CD4-positive, alpha-beta T cell (primary cell): ENCODE results near the gene HECW1. TPM values are rescaled to one million over a fixed set of nuclear protein-coding genes. Genes with fewer than 3 reads are reported as not detected.

Source experiments
- ATAC-seq: fragments of 200-7000 bp; cut with Tn5 transposase; one replicate; pipeline ENCODE4 v1.10.0; 2022; ENCODE audit warnings: mild to moderate bottlenecking; ENCODE audit not compliant: poor library complexity
- CTCF ChIA-PET: fragments of 350-600 bp; sonication (Branson Sonifier 250); formaldehyde crosslinking; loops from one replicate; lab custom pipeline; 2021; ENCODE audit warnings: antibody characterized with exemption, inconsistent platforms; lab: Charles Lee
- POLR2A ChIA-PET: fragments of 350-600 bp; sonication (Branson Sonifier 250); formaldehyde crosslinking; loops from one replicate; lab custom pipeline; 2021; ENCODE audit warnings: antibody characterized with exemption, inconsistent platforms; lab: Charles Lee
- DNase-seq, 14 experiments: peaks; one replicate each; pipeline ENCODE4 v3.0.0-alpha.2; 2013 to 2020; ENCODE audit warnings: mixed read lengths in 2 of 14
- H3K27ac ChIP-seq, 2 donors: one replicate each; pipeline versions ENCODE4 v1.5.1 to v1.7.0; 2013; ENCODE audit warnings: low read length in 2 of 2, low read depth in 1 of 2, mild to moderate bottlenecking in 1 of 2
- H3K27me3 ChIP-seq, 2 experiments: 1 replicate in 1 of 2; 2 replicates in 1 of 2; pipeline versions ENCODE4 v1.6.1 to v1.7.0; 2013; ENCODE audit warnings: low read length in 2 of 2, control low read depth in 1 of 2, mild to moderate bottlenecking in 1 of 2, moderate library complexity in 1 of 2; ENCODE audit not compliant: insufficient read depth in 2 of 2, control insufficient read depth in 1 of 2
- H3K36me3 ChIP-seq: one replicate; pipeline ENCODE4 v1.6.1; 2013; ENCODE audit warnings: low read length, control low read depth; ENCODE audit not compliant: insufficient read depth
- H3K4me1 ChIP-seq: one replicate; pipeline ENCODE4 v1.6.1; 2013; ENCODE audit warnings: low read length, control low read depth; ENCODE audit not compliant: insufficient read depth
- H3K4me3 ChIP-seq: one replicate; pipeline ENCODE4 v1.5.1; 2013; ENCODE audit warnings: mild to moderate bottlenecking, low read length, moderate library complexity
- H3K9me3 ChIP-seq, 2 experiments: 1 replicate in 1 of 2; 2 replicates in 1 of 2; pipeline versions ENCODE4 v1.6.1 to v1.7.0; 2013; ENCODE audit warnings: low read length in 2 of 2, mild to moderate bottlenecking in 2 of 2, control low read depth in 1 of 2, moderate library complexity in 1 of 2; ENCODE audit not compliant: control insufficient read depth in 1 of 2, insufficient read depth in 1 of 2
- H3K27ac Mint-ChIP-seq: one replicate; pipeline ENCODE4 v1.8.0; 2020; ENCODE audit warnings: mixed read lengths
- H3K27me3 Mint-ChIP-seq: one replicate; pipeline ENCODE4 v1.8.0; 2021; ENCODE audit warnings: mixed read lengths
- H3K36me3 Mint-ChIP-seq: one replicate; pipeline ENCODE4 v1.8.0; 2021; ENCODE audit warnings: low read depth, mixed read lengths
- H3K4me1 Mint-ChIP-seq: one replicate; pipeline ENCODE4 v1.8.0; 2021; ENCODE audit warnings: low read depth, mixed read lengths
- H3K4me3 Mint-ChIP-seq: one replicate; pipeline ENCODE4 v1.8.0; 2020; ENCODE audit warnings: mild to moderate bottlenecking, mixed read lengths
- H3K9me3 Mint-ChIP-seq: one replicate; pipeline ENCODE4 v1.8.0; 2020; ENCODE audit warnings: mixed read lengths
- intact Hi-C, 2 experiments: fragments of 100-400 bp; cut with DNase I in 1 of 2; cut with micrococcal nuclease in 1 of 2; formaldehyde crosslinking; loops; one replicate each; pipeline versions ENCODE4 v1.15.1 to v1.9.0; 2023 to 2025; cut with DNase I, micrococcal nuclease
- total RNA-seq, 174 experiments: library from RNA in 2 of 174; stranded (reverse) in 2 of 174; gene quantifications; one replicate each; pipeline ENCODE4 v1.2.3 and lab custom pipeline; 2021 to 2026
- TF ChIP-seq, protein P1 (sequence below): fragments of 200-600 bp; IDR thresholded peaks from one replicate; pipeline ENCODE4 v1.8.0; 2022; ENCODE audit warnings: antibody characterized with exemption, mild to moderate bottlenecking

HECW1 gene
- total RNA-seq, 2 experiments from 2014 or later = not detected

DNA sequence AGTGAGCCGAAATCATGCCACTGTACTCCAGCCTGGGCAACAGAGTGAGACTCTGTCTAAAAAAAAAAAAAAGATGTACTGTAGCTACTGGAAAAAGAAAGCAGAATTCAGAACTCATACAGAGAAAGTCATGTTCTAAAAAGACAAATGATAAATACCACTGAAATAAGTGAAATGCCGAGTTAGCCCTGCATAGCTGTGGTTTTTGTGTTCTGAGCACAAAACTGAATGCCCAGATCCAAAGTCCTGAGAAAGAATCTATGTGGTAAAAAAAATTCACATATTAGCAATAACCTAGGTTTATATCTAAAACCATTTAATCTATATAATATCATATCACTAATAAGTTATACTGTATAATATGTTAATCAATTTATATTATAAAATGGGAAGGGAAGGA is 29.3 kb upstream of the HECW1 start:
- Histone ChIP-seq H3K4me1 (no peaks in the 10 kb centered on the region), H3K27ac (no peak overlapping the region), H3K9me3 (no peaks in the 10 kb centered on the region), H3K27me3 (peaks cover 3 to 12% of the 10 kb centered on the region in 2 experiments), H3K4me3 (no peak overlapping the region), H3K36me3 (no peaks in the 10 kb centered on the region)
- Mint-ChIP-seq H3K9me3 (peaks cover 2% of the 10 kb centered on the region), H3K27me3 (peaks cover 80% of the 10 kb centered on the region), H3K27ac (no peak overlapping the region), H3K4me3 (no peak overlapping the region), H3K4me1 (no peaks in the 10 kb centered on the region), H3K36me3 (no peaks in the 10 kb centered on the region)
- ChIA-PET POLR2A (no interaction called here), CTCF (no interaction called here)
- TF ChIP-seq, protein P1, sequence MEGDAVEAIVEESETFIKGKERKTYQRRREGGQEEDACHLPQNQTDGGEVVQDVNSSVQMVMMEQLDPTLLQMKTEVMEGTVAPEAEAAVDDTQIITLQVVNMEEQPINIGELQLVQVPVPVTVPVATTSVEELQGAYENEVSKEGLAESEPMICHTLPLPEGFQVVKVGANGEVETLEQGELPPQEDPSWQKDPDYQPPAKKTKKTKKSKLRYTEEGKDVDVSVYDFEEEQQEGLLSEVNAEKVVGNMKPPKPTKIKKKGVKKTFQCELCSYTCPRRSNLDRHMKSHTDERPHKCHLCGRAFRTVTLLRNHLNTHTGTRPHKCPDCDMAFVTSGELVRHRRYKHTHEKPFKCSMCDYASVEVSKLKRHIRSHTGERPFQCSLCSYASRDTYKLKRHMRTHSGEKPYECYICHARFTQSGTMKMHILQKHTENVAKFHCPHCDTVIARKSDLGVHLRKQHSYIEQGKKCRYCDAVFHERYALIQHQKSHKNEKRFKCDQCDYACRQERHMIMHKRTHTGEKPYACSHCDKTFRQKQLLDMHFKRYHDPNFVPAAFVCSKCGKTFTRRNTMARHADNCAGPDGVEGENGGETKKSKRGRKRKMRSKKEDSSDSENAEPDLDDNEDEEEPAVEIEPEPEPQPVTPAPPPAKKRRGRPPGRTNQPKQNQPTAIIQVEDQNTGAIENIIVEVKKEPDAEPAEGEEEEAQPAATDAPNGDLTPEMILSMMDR = no peak
- ATAC-seq (no peak), DNase-seq (no peak)
- intact Hi-C loops = no loop called here

DNA sequence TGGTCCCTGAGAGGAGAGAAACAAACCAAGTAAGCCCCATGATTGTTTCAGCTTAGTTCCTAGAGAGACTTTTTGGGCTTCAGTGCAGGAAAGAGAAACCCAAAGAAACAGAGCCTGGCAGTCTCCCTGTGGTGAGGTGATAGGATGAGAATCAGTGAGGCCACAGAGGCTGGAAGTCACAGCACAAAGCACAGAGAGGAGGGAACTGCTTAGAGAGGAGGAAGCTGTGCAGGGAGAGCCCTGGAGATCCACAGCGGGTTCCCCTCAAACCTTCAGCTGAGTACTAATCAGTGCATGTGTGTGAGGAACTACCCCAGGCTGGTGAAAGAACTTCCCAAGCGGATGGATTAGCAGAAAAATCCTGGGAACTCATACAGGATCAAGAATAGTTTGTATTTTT is 27.4 kb upstream of the HECW1 start:
- DNase-seq (no peak), ATAC-seq (no peak)
- H3K36me3 Mint-ChIP-seq = no peaks in the 10 kb centered on the region
- TF ChIP-seq, protein P1 = no peak
- Histone ChIP-seq H3K4me3 (no peak overlapping the region), H3K27ac (no peak overlapping the region), H3K36me3 (no peaks in the 10 kb centered on the region), H3K9me3 (peaks cover 0 to 3% of the 10 kb centered on the region in 2 experiments), H3K4me1 (no peaks in the 10 kb centered on the region), H3K27me3 (peaks cover 3 to 10% of the 10 kb centered on the region in 2 experiments)
- H3K27me3 Mint-ChIP-seq = peaks cover 69% of the 10 kb centered on the region
- no peak overlapping the region for H3K4me3 Mint-ChIP-seq
- H3K27ac Mint-ChIP-seq = no peak overlapping the region
- H3K9me3 Mint-ChIP-seq = peaks cover 4% of the 10 kb centered on the region
- POLR2A ChIA-PET = no interaction called here
- intact Hi-C loops = no loop called here
- no peaks in the 10 kb centered on the region for H3K4me1 Mint-ChIP-seq
- CTCF ChIA-PET = no interaction called here

DNA sequence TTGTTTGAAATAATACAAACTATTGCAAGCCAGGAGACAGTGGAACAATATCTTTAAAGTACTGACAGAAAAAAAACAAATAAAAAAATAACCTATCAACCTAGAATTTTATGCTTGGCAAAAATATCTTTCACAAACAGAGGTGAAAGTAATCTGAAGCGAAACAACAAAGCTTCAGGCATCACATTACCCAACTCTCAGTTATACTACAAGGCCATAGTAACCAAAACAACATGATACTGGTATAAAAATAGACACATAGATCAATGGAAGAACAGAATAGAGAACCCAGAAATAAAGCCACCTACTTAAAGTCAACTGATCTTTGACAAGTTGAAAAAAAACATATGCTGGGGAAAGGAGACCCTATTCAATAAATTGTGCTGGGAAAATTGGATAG is 26.5 kb upstream of the HECW1 start:
- Histone ChIP-seq H3K27ac (no peak overlapping the region), H3K36me3 (no peaks in the 10 kb centered on the region), H3K27me3 (peaks cover 3 to 10% of the 10 kb centered on the region in 2 experiments), H3K4me3 (no peak overlapping the region), H3K9me3 (peaks cover 0 to 3% of the 10 kb centered on the region in 2 experiments), H3K4me1 (no peaks in the 10 kb centered on the region)
- POLR2A ChIA-PET = no interaction called here
- no peak overlapping the region for H3K27ac Mint-ChIP-seq
- intact Hi-C loops = no loop called here
- ATAC-seq (no peak), DNase-seq (no peak)
- CTCF ChIA-PET = no interaction called here
- no peaks in the 10 kb centered on the region for H3K36me3 Mint-ChIP-seq
- H3K9me3 Mint-ChIP-seq = peaks cover 4% of the 10 kb centered on the region
- H3K4me3 Mint-ChIP-seq = no peak overlapping the region
- H3K27me3 Mint-ChIP-seq = peaks cover 69% of the 10 kb centered on the region
- TF ChIP-seq, protein P1 = no peak
- no peaks in the 10 kb centered on the region for H3K4me1 Mint-ChIP-seq
